ENCODE data around the gene SHBG. TPM values are rescaled to one million over a fixed set of nuclear protein-coding genes. Genes with fewer than 3 reads are reported as not detected.

The SHBG gene
- total and polyA plus RNA-seq, 2 of the 4 experiments (the other 2 are of a cell fraction) = 0.36 to 0.38 TPM

- Histone ChIP-seq H2AK5ac (ENCODE audit: low read depth, low read length) (0 out of 2 replicates have a peak overlapping the region, but pooled peaks have one; percentile 38), H4K5ac (ENCODE audit: low read depth, low read length) (peak overlapping the region; percentile 43; the same call in 1 of the 2 replicates), H3K4me1 (ENCODE audit: control insufficient read depth, insufficient read depth, low read length) (peaks cover 4% of the 10 kb centered on the region; the same call in 1 of the 2 replicates), H4K91ac (ENCODE audit: insufficient read depth, low read depth, low read length) (no peak overlapping the region), H2BK120ac (ENCODE audit: low read depth, low read length) (no peak overlapping the region), H2BK20ac (ENCODE audit: low read depth, low read length) (no peak overlapping the region), H3K9me1 (ENCODE audit: insufficient read depth, low read length) (no peaks in the 10 kb centered on the region), H3K9me3 (ENCODE audit: control insufficient read depth, insufficient read depth, low read length) (no peaks in the 10 kb centered on the region), H3K4ac (ENCODE audit: low read depth, low read length) (peak overlapping the region; percentile 84), H3K36me3 (ENCODE audit: control insufficient read depth, insufficient read depth, low read length) (peaks cover 4% of the 10 kb centered on the region), H4K20me1 (ENCODE audit: insufficient read depth, low read length) (no peaks in the 10 kb centered on the region), H2BK15ac (ENCODE audit: low read depth, low read length) (no peak overlapping the region), H2AK9ac (replicated peaks; ENCODE audit: low read depth, low read length, poor library complexity) (peak overlapping the region; percentile 8), H3K27ac (ENCODE audit: insufficient read depth, low read length) (peak overlapping the region; percentile 98), H3K18ac (ENCODE audit: low read depth, low read length) (peak overlapping the region; percentile 27; the same call in 1 of the 2 replicates), H3K56ac (ENCODE audit: extremely low read depth, insufficient read depth, low read length) (peak overlapping the region; percentile 19; the same call in 1 of the 2 replicates), H3K14ac (replicated peaks; ENCODE audit: low read depth, low read length) (peak overlapping the region; percentile 86), H2AFZ (replicated peaks; ENCODE audit: low read length, poor library complexity) (peak overlapping the region; percentile 85), H3K4me2 (ENCODE audit: low read depth, low read length) (peak overlapping the region; percentile 91), H4K8ac (ENCODE audit: low read depth in 2 of 2, low read length in 2 of 2) (peak overlapping the region; percentile 37 to 84; a peak in 2 of 4 replicates), H3K4me3 (ENCODE audit: insufficient read depth, low read depth, low read length) (peak overlapping the region; percentile 86), H3K9ac (ENCODE audit: low read depth, low read length) (peak overlapping the region; percentile 98), H3K79me1 (ENCODE audit: low read depth in 1 of 2, low read length in 2 of 2) (peaks cover 6 to 12% of the 10 kb centered on the region in 2 experiments), H2BK5ac (ENCODE audit: low read depth, low read length, poor library complexity, severe bottlenecking) (peak overlapping the region; percentile 86), H3K27me3 (ENCODE audit: control insufficient read depth, insufficient read depth, low read length) (no peaks in the 10 kb centered on the region), H3K23ac (ENCODE audit: low read depth, low read length) (peak overlapping the region; percentile 61)
- peak; percentile 1 for ATAC-seq (ENCODE audit: low read depth)
- DNase-seq = no peak
- dilution Hi-C loops (cut with HindIII; ENCODE audit: low sequenced_read_pairs, unreplicated experiment) = no loop called here
- TF ChIP-seq MXI1 (IDR thresholded peaks at IDR 0.05; ENCODE audit: borderline replicate concordance, low read depth, low read length) (no peak), FOS (IDR thresholded peaks at IDR 0.05; ENCODE audit: low read depth, low read length) (no peak), USF2 (IDR thresholded peaks at IDR 0.05; ENCODE audit: low read depth, low read length) (no peak), RFX5 (IDR thresholded peaks at IDR 0.05; ENCODE audit: low read depth, low read length) (no peak), NFE2L2 (IDR thresholded peaks at IDR 0.05; ENCODE audit: low read depth, low read length) (no peak), BHLHE40 (IDR thresholded peaks at IDR 0.05; ENCODE audit: low read depth, low read length) (no peak), MAZ (IDR thresholded peaks at IDR 0.05; ENCODE audit: borderline replicate concordance, low read depth, low read length) (no peak), POLR2A (IDR thresholded peaks at IDR 0.05; ENCODE audit: low read depth, low read length) (no peak), RCOR1 (IDR thresholded peaks at IDR 0.05; ENCODE audit: insufficient replicate concordance, low read length) (no peak), ELK1 (IDR thresholded peaks at IDR 0.05; ENCODE audit: borderline replicate concordance, low read depth, low read length) (no peak), RAD21 (IDR thresholded peaks at IDR 0.05; ENCODE audit: low read length) (no peak), SMC3 (IDR thresholded peaks at IDR 0.05; ENCODE audit: low read depth, low read length) (no peak), MAFK (IDR thresholded peaks at IDR 0.05; ENCODE audit: low read depth, low read length) (no peak), CHD1 (IDR thresholded peaks at IDR 0.05; ENCODE audit: low read depth, low read length) (no peak), CTCF (conservative IDR thresholded peaks at IDR 0.05; ENCODE audit: low read depth, low read length) (no peak)
- CTCF ChIA-PET = interaction anchor here (0.7 to 1.6 kb wide), 3 partner anchors 12 to 61 kb away, joined by 3 to 14 read pairs (median 4); partner anchors contain the start of genes FXR2 and TP53
- BruUV-seq (replicated peaks) = no TSS peak
- POLR2A ChIA-PET (ENCODE audit: unreplicated experiment) = no interaction called here
- no CpG with 5 or more reads among the region's 6 CpGs for WGBS, 2 experiments (ENCODE audit: extremely low coverage in 2 of 2, insufficient read length in 1 of 2)
- intact Hi-C loops (cut with micrococcal nuclease) = no loop called here
- in situ Hi-C loops (cut with MboI; ENCODE audit: low sequenced_read_pairs) = no loop called here
Measured at GRCh38 chr17:7626956-7627249, 3.0 kb upstream of the SHBG start.
